WERI-Rb-1 (cell line): Measurements from ENCODE around the gene APC.

Source experiments
- DNase-seq: peaks from one replicate; pipeline ENCODE4 v3.0.0-alpha.2; 2020
- H3K27ac ChIP-seq: fragments of 250-450 bp; sonication (Bioruptor Pico); 2 replicates; pipeline ENCODE4 v1.5.1; 2020; ENCODE audit warnings: mild to moderate bottlenecking, moderate library complexity
- H3K27me3 ChIP-seq: fragments of 250-450 bp; sonication (Bioruptor Pico); 2 replicates; pipeline ENCODE4 v1.5.1; 2021; ENCODE audit warnings: mild to moderate bottlenecking, low read depth, moderate library complexity; ENCODE audit not compliant: insufficient read depth, severe bottlenecking
- H3K36me3 ChIP-seq: fragments of 250-450 bp; sonication (Bioruptor Pico); 2 replicates; pipeline ENCODE4 v1.5.1; 2020; ENCODE audit warnings: mild to moderate bottlenecking, moderate library complexity
- H3K4me3 ChIP-seq: 2 replicates; pipeline ENCODE4 v1.5.1; 2011; ENCODE audit warnings: low read depth, mild to moderate bottlenecking, control low read depth, low read length
- H3K9me3 ChIP-seq: fragments of 250-450 bp; sonication (Bioruptor Pico); 2 replicates; pipeline ENCODE4 v1.5.1; 2021; ENCODE audit warnings: mild to moderate bottlenecking, moderate library complexity; ENCODE audit not compliant: severe bottlenecking
- CTCF ChIP-seq: IDR thresholded peaks from 2 replicates; pipeline ENCODE4 v1.5.1; 2011; ENCODE audit warnings: low read depth, mild to moderate bottlenecking, control low read depth, inconsistent platforms, low read length

Gene APC

GRCh38 chr5:112703866-112704820 is 33.5 kb upstream of the APC start:
- no peaks in the 10 kb centered on the region for H3K27me3 ChIP-seq

GRCh38 chr5:112706446-112707016 is 31.2 kb upstream of the APC start:
- H3K27me3 ChIP-seq: no peaks in the 10 kb centered on the region
- no peak overlapping the region for H3K27ac ChIP-seq
- no peak for TF ChIP-seq CTCF
- peaks cover 3% of the 10 kb centered on the region; the same call in 1 of the 2 replicates for H3K36me3 ChIP-seq
- no peak overlapping the region for H3K4me3 ChIP-seq
- DNase-seq: no peak
- no peaks in the 10 kb centered on the region for H3K9me3 ChIP-seq

More at GRCh38 chr5:112703866-112704820, 33.5 kb upstream of the APC start:
- no peak for TF ChIP-seq CTCF
- no peak overlapping the region for H3K4me3 ChIP-seq
- peaks cover 3% of the 10 kb centered on the region; the same call in 1 of the 2 replicates for H3K36me3 ChIP-seq
- no peak for DNase-seq
- H3K27ac ChIP-seq: no peak overlapping the region
- no peaks in the 10 kb centered on the region for H3K9me3 ChIP-seq

DNA sequence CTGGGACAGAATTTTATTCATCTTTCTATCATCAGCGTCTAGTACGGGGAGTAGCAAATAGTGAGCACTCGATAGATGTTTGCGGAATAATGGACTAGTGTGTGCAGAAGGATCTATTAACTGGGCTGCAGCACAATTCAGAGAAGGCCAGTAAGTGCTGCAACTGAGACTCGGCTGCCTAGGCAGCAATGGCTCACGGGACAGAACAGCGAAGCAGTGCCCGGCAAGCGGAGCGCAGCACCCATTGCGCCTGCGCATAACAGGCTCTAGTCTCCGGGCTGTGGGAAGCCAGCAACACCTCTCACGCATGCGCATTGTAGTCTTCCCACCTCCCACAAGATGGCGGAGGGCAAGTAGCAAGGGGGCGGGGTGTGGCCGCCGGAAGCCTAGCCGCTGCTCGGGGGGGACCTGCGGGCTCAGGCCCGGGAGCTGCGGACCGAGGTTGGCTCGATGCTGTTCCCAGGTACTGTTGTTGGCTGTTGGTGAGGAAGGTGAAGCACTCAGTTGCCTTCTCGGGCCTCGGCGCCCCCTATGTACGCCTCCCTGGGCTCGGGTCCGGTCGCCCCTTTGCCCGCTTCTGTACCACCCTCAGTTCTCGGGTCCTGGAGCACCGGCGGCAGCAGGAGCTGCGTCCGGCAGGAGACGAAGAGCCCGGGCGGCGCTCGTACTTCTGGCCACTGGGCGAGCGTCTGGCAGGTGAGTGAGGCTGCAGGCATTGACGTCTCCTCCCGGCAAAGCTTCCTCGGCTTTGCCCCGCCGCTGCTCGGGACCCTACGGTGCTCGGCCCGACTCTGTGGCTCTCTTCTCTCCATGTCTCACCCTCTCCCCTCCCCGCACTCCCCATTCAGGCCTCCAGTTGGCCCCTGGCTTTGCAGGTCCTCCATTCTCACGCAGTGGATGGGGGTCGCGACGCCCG is 30.2 kb upstream of the APC start:
- peak; percentile 99 for DNase-seq
- Histone ChIP-seq H3K9me3 (no peaks in the 10 kb centered on the region), H3K36me3 (peaks cover 3% of the 10 kb centered on the region; the same call in 1 of the 2 replicates), H3K27me3 (no peaks in the 10 kb centered on the region), H3K4me3 (peak overlapping the region; percentile 79), H3K27ac (peak overlapping the region; percentile 90)
- no peak for TF ChIP-seq CTCF

- Histone ChIP-seq H3K9me3 (no peaks in the 10 kb centered on the region), H3K4me3 (peak overlapping the region; percentile 79), H3K27ac (peak overlapping the region; percentile 90), H3K27me3 (no peaks in the 10 kb centered on the region), H3K36me3 (peaks cover 3% of the 10 kb centered on the region; the same call in 1 of the 2 replicates)
- TF ChIP-seq CTCF: no peak
- no peak for DNase-seq
Observed at GRCh38 chr5:112708103-112708622, 29.5 kb upstream of the APC start.

DNA sequence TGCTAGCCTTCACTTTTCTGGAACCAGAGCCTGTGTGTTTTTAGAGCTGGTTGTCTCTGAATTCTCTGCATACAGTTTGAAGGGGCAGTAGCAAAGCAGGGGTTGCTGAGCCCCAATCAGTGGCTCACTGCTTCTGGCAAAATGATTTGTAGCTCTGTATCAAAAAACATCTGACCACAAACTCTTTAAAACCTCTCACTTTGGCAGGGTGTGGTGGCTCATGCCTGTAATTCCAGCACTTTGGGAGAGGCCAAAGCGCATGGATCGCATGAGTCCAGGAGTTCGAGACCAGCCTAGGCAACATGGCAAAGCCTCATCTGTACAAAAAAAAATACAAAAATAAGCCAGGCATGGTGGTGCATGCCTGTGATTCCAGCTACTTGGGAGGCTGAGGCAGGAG is 28.3 kb upstream of the APC start:
- no peaks in the 10 kb centered on the region for H3K27me3 ChIP-seq
- peaks cover 3% of the 10 kb centered on the region; the same call in 1 of the 2 replicates for H3K36me3 ChIP-seq
- H3K9me3 ChIP-seq: no peaks in the 10 kb centered on the region
- no peak for DNase-seq
- no peak overlapping the region for H3K4me3 ChIP-seq
- H3K27ac ChIP-seq: no peak overlapping the region
- no peak for TF ChIP-seq CTCF
